Upper lobe of left lung (tissue), 4 donors: Measurements from ENCODE around the gene STXBP6.

Experiments used
- POLR2A ChIP-seq, 4 donors: fragments of 450-650 bp; IDR thresholded peaks; one replicate each; pipeline ENCODE4 v1.5.1; 2016 to 2017; ENCODE audit warnings: antibody characterized with exemption in 4 of 4, mild to moderate bottlenecking in 2 of 4
- TF ChIP-seq, protein P1 (sequence below), 6 experiments: fragments of 450-650 bp in 4 of 6; fragments of 200-600 bp in 2 of 6; sonication (generic) in 2 of 6; IDR thresholded peaks; one replicate each; pipeline ENCODE4 v1.5.1; 2016 to 2019; ENCODE audit warnings: antibody characterized with exemption in 6 of 6

- TF ChIP-seq POLR2A (IDR thresholded peaks at IDR 0.05), result no peak
- TF ChIP-seq, protein P1, sequence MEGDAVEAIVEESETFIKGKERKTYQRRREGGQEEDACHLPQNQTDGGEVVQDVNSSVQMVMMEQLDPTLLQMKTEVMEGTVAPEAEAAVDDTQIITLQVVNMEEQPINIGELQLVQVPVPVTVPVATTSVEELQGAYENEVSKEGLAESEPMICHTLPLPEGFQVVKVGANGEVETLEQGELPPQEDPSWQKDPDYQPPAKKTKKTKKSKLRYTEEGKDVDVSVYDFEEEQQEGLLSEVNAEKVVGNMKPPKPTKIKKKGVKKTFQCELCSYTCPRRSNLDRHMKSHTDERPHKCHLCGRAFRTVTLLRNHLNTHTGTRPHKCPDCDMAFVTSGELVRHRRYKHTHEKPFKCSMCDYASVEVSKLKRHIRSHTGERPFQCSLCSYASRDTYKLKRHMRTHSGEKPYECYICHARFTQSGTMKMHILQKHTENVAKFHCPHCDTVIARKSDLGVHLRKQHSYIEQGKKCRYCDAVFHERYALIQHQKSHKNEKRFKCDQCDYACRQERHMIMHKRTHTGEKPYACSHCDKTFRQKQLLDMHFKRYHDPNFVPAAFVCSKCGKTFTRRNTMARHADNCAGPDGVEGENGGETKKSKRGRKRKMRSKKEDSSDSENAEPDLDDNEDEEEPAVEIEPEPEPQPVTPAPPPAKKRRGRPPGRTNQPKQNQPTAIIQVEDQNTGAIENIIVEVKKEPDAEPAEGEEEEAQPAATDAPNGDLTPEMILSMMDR (IDR thresholded peaks at IDR 0.05), result no peak
These were observed 173.0 kb downstream of the STXBP6 start for GRCh38 chr14:24876996-24877395.
